Fibroblast of the aortic adventitia (primary cell): ENCODE measurements around the gene POLD4. TPM values are rescaled to one million over a fixed set of nuclear protein-coding genes. Genes with fewer than 3 reads are reported as not detected.

Source experiments
- DNase-seq: peaks from one replicate; pipeline ENCODE4 v3.0.0-alpha.2; 2010; ENCODE audit warnings: low read depth
- H3K4me3 ChIP-seq: 2 replicates; pipeline ENCODE4 v1.5.1; 2011; ENCODE audit warnings: low read depth, mild to moderate bottlenecking, control low read depth, low read length, moderate library complexity
- total RNA-seq: library from RNA; depleted of rRNA; stranded (reverse); fragments of >200 nt; gene quantifications from 2 replicates; pipeline ENCODE4 v1.2.3, GENCODE V29; 2012; ENCODE audit warnings: low replicate concordance
- TF ChIP-seq, protein P1 (sequence below): IDR thresholded peaks from 2 replicates; pipeline ENCODE4 v1.5.1; 2011; ENCODE audit warnings: mild to moderate bottlenecking, low read length, control low read depth, inconsistent platforms; ENCODE audit not compliant: insufficient read depth

POLD4 gene
- total RNA-seq, 1 donor = 53.5 TPM

GRCh38 chr11:67393990-67394389 is 40.6 kb upstream of the POLD4 start:
- no peak for DNase-seq
- no peak overlapping the region for H3K4me3 ChIP-seq
- TF ChIP-seq, protein P1, sequence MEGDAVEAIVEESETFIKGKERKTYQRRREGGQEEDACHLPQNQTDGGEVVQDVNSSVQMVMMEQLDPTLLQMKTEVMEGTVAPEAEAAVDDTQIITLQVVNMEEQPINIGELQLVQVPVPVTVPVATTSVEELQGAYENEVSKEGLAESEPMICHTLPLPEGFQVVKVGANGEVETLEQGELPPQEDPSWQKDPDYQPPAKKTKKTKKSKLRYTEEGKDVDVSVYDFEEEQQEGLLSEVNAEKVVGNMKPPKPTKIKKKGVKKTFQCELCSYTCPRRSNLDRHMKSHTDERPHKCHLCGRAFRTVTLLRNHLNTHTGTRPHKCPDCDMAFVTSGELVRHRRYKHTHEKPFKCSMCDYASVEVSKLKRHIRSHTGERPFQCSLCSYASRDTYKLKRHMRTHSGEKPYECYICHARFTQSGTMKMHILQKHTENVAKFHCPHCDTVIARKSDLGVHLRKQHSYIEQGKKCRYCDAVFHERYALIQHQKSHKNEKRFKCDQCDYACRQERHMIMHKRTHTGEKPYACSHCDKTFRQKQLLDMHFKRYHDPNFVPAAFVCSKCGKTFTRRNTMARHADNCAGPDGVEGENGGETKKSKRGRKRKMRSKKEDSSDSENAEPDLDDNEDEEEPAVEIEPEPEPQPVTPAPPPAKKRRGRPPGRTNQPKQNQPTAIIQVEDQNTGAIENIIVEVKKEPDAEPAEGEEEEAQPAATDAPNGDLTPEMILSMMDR = no peak

DNA sequence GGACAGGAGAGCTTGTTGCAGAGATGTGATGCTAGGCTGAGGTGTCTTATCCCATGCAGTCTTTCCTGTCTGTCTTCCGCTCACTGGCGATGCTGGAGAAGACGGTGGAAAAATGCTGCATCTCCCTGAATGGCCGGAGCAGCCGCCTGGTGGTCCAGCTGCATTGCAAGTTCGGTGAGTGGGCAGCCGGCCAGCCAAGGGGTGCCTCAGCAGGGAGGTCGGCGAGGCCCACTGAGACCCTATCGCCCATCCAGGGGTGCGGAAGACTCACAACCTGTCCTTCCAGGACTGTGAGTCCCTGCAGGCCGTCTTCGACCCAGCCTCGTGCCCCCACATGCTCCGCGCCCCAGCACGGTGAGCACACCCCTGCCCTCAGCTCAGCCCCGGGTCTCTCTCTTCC is 40.1 kb upstream of the POLD4 start:
- peak overlapping the region; percentile 22 for H3K4me3 ChIP-seq
- DNase-seq = no peak
- TF ChIP-seq, protein P1 = no peak

DNA sequence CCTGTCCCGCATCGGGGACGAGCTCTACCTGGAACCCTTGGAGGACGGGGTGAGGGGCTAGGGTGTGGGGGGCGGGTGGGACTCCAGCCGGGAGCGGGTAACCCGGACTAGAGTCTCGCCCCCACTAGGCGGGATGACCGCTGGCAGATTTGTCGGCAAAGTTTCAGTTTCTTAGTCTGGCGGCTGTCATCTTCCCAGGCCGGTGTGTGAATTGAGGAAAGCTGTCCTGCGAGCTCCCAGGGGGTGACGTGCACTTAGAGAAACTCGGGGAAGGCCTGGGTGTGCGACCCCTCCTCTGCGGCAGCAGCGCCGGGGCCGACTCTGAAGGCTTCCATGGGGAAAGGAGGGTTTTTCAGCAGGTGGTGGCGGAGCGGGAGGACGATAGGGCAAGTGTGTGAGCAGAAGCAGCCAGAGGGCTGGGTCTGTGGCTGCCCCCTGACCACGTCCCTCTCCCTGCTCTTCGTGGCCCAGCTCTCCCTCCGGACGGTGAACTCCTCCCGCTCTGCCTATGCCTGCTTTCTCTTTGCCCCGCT is 38.9 kb upstream of the POLD4 start:
- TF ChIP-seq, protein P1 = no peak
- no peak for DNase-seq
- H3K4me3 ChIP-seq = peak overlapping the region; percentile 95

DNA sequence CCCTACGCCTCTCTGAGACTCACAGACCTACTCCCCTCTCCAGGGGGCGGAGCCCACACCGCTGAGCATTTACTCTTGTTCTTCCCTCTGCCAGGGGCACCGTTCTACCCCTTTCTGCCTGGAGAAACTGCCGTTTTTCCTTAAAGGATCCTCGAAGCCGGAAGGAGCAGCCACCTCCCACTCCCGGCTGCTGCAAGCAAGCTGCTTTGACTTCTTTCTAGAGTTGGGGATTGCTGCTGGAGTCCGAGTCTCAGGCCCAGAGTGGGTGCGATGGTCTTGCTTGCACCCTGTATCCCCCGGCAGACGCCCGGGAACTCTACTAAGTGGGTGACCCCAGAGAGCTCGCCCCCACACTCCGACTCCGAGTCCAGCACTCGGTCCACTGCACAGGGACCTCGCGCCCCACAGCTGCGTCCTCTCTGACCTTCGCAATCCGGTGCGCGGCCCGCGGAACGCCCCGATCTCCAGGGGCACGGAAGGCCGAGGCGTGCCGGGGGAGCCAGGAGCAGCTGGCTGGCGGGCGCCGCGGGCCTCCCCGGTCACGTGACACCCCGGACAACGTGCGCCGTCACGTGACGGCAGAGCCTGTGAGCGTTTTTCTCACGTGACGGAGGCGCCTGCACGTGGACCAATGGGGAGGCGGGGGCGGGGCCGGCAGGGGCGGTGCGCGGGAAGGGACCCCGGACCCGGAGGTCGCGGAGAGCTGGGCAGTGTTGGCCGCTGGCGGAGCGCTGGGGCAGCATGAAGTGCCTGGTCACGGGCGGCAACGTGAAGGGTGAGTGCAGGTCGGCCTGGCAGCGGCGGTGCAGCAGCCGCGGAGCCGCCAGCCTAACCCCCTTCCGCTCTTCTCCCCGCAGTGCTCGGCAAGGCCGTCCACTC is 38.2 kb upstream of the POLD4 start, which contains the start of gene RAD9A:
Gene RAD9A (plus strand): TSS at position 683 of the 879 bp plus-strand sequence. CDS start 59 bp downstream, at position 742.
- TF ChIP-seq, protein P1 = no peak
- peak within 1 kb of the TSS; percentile 95 for H3K4me3 ChIP-seq
- DNase-seq = peak; percentile 91

DNA sequence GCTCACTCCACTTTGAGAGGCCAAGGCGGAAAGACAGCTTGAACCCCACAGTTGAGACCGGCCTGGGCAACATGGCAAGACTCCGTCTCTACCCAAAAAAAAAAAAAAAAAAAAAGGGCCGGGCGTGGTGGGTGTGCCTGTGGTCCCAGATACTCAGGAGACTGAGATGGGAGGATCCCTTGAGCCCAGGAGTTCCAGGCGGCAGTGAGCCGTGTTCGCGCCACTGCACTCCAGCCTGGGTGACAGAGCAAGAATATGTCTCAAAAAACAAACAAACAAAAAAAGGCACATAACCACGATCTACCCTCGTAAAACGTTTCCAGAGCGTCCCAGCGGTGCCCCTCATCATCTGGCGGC is 37.6 kb upstream of the POLD4 start:
- no peak for DNase-seq
- TF ChIP-seq, protein P1 = no peak
- peak overlapping the region; percentile 87 for H3K4me3 ChIP-seq

DNA sequence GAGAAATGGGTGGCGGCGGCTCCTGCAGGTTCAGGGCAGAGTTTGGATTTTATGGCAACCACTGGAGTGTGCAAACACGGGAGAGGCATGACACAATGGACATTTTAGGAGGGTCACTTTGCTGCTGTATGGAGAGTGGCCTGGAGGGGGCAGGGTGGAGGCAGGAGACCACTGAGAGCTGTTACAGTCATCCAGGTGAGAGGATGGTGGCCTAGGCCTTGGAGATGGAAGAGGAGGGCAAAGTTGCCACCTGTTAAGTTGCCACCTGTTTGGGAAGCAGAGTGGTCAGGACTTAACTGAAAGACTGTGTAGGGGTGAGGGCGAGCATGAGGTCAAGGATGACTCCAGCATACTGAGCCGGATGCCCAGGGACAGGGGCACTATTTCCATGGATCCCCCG is 36.1 kb upstream of the POLD4 start:
- TF ChIP-seq, protein P1 = peak; percentile 67
- no peak for DNase-seq
- H3K4me3 ChIP-seq = no peak overlapping the region
